DMS153 treated with DMSO at 0.1 percent for 48 hours (cell line): ENCODE results near the gene SULT2B1.
A peak's percentile ranks its signal among the peaks of the same experiment; 100 is the strongest.

Experiments used
- DNase-seq: peaks from one replicate; lab custom pipeline; 2025; ENCODE audit not compliant: unreplicated experiment; lab: John Stamatoyannopoulos, UW

The SULT2B1 gene

DNA sequence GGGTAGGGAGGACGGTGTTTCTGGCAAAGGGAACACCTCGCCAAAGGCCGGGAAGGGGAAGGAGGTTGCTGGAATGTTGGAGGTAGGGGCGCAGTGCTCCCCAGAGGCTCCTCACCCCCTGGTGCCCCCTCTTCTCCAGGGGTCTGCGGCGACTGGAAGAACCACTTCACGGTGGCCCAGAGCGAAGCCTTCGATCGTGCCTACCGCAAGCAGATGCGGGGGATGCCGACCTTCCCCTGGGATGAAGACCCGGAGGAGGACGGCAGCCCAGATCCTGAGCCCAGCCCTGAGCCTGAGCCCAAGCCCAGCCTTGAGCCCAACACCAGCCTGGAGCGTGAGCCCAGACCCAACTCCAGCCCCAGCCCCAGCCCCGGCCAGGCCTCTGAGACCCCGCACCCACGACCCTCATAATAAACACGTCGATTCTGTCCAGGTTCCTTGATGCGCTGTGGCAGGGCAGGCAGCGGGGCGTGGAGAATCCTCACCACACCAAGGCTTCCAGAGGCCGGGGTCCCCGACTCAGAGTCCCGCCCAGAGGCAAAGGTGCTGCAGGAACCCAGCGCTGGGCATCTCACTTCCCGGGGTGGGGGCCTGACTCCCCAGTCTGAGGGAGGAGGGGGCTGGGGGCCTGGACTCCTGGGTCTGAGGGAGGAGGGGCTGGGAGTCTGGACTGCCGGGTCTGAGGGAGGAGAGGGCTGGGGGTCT, 47.2 kb downstream of the SULT2B1 start:
- no peak for DNase-seq

GRCh38 chr19:48600679-48601417, 48.9 kb downstream of the SULT2B1 start:
- DNase-seq = no peak

DNA sequence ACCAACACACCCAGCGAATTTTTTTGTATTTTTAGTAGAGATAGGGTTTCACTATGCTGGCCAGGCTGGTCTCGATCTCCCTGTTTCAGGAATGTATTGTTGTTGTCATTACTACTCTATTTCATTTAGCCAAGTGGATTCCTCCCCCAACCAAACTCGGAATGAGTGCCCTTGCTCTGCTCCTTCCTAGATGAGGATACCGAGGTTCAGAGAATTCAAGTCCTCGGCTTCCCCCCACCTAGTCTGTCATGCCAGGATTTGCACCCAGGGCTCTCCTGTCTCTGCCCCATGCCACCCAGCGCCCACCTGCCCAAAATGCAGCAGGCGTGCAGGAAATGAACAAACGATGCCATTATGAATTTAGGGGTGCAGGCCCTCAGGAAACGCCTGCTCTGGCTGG, 51.0 kb downstream of the SULT2B1 start:
- no peak for DNase-seq

DNA sequence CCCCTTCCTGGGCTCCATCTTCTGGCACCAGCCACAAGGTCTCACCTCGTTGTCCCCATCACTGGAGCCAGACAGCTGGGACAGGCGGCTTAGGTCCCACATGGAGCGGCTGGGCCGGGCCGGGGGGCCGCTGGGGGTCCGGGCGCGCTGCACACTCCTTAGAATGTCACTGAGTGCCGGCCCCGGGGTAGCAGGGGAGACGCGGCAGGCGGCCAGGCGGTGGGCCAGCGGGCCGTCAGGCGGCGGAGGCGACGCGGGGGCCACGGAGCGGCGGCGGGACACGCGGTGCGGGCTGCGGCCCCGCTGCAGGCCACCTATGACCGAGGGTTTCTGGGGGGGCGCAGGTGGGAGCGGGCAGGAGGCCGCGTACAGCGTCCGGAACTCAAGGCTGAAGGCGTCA, 51.5 kb downstream of the SULT2B1 start:
- no peak for DNase-seq

DNA sequence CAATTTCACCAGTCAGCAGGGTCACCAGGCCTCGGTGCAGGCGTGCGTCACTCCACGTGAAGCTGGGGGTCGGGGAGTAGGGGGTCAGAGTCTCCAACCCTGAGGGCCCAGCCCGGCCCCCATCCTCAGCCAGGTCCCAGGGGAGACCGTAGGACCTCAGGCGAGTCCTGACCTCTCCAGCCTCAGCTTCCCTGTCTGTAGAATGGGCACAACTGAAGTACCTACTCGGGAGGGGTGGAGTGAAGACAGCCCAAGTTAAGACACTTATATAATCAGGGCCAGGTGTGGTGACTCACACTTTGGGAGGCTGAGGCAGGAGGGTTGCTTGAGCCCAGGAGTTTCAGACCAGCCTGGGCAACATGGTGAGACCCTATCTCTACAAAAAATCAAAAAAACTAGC, 51.9 kb downstream of the SULT2B1 start:
- no peak for DNase-seq

DNA sequence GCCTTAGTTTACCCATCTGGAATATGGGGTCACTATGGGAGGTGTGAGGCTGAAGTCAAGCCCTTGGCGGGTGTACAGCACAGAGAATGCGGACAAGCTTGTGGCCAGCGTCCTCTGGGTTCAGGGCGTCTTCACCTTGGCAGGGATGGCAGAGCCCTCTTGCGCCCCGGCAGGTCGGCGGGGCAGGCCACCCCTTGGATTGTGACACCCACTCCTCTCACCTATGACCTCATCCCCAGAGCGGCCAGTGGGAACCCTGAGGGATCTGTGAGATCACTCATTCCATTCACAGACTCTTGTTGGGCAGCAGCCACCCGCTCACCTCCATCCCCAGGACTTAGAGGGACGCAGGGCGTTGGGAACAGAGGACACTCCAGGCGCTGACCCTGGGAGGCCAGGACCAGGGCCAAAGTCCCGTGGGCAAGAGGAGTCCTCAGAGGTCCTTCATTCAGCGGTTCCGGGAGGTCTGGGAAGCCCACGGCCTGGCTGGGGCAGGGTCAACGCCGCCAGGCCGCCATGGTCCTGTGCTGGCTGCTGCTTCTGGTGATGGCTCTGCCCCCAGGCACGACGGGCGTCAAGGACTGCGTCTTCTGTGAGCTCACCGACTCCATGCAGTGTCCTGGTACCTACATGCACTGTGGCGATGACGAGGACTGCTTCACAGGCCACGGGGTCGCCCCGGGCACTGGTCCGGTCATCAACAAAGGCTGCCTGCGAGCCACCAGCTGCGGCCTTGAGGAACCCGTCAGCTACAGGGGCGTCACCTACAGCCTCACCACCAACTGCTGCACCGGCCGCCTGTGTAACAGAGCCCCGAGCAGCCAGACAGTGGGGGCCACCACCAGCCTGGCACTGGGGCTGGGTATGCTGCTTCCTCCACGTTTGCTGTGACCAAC, 54.7 kb downstream of the SULT2B1 start, which contains the start of gene SPACA4:
SPACA4 (plus strand) TSS at position 280 of the 896 bp plus-strand sequence; CDS start at position 517, 237 bp downstream.
- no peak for DNase-seq

DNA sequence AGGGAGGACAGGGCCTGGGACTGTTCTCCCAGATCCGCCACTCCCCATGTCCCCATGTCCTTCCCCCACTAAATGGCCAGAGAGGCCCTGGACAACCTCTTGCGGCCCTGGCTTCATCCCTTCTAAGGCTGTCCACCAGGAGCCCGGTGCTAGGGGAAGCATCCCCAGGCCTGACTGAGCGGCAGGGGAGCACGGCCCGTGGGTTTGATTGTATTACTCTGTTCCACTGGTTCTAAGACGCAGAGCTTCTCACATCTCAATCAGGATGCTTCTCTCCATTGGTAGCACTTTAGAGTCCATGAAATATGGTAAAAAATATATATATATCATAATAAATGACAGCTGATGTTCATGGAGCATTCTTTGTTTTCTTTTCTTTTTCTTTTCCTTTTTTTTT, 55.4 kb downstream of the SULT2B1 start:
- DNase-seq = no peak

GRCh38 chr19:48608798-48609263, 56.9 kb downstream of the SULT2B1 start:
- no peak for DNase-seq

DNA sequence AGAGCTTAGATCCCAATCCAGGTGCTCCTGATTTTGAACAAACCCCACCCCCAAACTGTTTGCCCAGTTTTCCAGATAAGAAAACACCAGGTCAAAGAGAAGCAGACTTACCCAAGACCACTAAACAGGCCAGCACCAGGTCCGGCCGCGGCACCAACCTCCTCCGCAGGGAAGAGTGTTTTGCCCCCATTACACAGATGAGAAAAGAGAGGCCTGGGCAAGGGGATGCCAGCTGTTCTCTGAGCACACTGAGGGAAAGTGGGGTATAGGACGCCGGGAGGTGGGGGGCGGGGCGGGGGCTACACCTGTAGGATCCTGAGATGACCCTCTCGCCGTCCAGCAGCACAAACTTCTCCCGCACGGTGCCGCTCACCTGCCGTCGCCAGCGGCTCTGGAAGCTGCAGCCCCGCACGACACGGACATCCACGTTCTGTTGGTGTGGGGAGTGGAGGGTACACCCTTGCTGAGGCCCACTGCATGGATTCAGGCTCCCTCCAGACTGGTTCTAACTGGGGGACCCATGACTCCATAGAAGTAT, 57.7 kb downstream of the SULT2B1 start:
- DNase-seq = no peak

GRCh38 chr19:48611872-48612271, 59.9 kb downstream of the SULT2B1 start:
- no peak for DNase-seq

- no peak for DNase-seq
Observed at GRCh38 chr19:48613024-48613851, 61.3 kb downstream of the SULT2B1 start.

GRCh38 chr19:48613852-48614435, 62.0 kb downstream of the SULT2B1 start:
- no peak for DNase-seq

DNA sequence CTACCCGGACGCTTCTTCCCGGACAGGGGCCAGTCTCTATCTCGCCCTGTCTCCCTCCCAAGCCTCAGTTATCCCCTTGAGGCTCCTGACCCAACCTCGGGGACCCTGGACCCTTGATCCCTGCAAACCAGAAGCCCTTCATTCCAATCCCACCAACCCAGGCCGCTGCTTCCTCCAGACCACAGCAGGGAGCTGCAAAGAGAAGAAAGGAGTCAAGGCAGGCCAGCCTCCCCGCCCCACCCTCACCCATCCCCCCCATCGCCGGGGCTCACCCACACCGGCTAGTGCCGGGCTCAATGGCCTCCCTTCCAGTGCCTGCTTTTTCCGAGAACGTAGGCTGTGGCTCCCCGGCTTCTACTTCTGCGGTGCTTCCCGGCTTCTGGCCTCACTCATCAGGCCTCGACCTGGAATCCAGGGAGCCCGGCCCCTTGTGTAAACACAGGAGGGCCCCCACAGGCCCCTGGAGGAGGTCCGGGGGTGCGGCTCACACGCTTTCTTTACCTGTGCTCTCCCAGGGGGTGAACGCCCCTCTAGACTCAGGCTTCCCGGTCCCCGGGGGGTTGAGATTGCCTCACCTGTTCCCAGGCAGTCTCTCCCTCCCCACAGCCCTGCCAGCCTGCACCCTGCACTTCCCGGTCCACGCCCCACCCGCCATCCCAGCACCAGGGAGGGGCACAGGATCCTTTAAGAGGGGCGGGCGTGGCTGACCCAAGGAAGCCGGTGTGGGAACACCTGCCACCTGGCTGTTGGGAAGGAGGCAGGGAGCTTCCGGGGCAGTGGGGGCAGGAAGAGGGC, 62.7 kb downstream of the SULT2B1 start, which contains the start of gene FAM83E:
FAM83E (minus strand) TSS at position 641 of the 795 bp plus-strand sequence. CDS start 1,704 bp downstream, outside the sequence.
- DNase-seq = peak; percentile 82

DNA sequence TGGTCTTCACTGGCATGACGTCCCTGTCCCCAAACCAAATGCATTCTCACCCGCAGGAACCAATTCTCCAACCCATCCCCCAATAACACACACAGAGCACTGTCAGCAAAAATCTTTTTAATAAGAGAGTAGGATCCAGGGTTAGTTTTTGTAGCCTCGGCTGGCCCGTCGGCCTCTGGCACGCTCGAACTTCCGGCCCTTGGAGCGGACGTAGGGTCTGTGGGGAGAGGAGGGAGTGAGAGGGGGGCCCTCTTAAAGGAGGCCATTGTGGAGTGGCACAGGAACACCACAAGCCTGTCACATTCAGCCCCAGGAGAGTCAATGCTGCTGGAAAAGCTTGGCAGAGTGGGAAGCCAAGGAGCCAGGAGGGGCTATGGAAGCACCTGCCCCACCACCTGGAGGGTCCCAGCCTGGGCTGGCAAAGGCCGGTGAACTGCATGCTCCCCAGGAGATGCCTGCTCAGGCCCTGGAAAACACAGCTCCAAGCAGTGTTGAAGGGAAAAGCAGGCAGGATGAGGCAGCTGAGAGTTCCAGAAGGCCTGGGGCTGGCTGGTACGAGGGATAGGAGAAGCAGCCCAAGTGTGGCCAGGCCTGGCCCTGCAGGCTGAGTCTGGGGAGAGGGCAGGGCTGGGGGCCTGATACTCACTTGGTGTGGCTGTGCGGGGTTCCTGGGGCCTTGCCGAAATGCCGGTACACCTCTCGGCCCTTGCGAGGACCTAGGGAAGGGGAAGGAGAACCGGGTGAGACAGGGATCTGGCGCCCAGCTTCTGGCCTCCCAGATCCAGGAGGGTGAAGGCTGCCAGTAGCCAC, 63.5 kb downstream of the SULT2B1 start:
- DNase-seq = no peak

- no peak for DNase-seq
Observed at GRCh38 chr19:48616041-48616436, 64.1 kb downstream of the SULT2B1 start.

DNA sequence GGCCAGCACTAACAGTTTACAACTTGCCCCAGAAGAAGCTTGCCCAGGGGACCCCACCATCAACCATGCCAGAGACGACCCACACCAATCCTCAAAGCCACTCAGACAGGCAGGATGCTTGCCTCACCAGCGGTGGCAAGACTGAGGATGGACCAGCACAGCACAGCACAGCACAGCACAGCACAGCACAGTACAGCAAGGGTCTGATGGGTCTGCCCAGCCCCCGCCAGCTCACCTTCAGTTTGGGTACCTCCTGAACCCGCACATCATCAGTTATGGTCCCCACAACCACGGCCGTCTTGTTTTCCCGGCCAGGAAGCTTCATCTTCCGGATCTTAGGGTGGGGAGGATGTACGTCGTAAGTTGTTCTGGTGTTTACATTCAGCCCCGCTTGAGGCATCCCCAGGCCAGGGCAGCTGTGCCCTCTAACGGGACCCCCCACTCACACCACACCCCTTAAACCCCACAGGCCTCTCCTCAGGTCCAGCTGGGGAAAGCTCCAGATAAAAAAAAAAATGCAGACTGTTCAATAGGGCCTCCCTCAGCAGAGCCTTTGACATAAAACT, 64.6 kb downstream of the SULT2B1 start:
- DNase-seq = no peak

GRCh38 chr19:48617146-48617937, 65.4 kb downstream of the SULT2B1 start:
- no peak for DNase-seq
